AG10803 (cell line): Measurements from ENCODE around the gene ZNF142.

Experiments used
- DNase-seq: peaks from one replicate; pipeline ENCODE4 v3.0.0; 2010; ENCODE audit warnings: low read depth
- H3K4me3 ChIP-seq: 2 replicates; pipeline ENCODE4 v1.5.1; 2011; ENCODE audit warnings: mild to moderate bottlenecking, low read length, control low read depth
- CTCF ChIP-seq: conservative IDR thresholded peaks from 2 replicates; pipeline ENCODE4 v1.5.1; 2011; ENCODE audit warnings: mild to moderate bottlenecking, low read length, control low read depth, inconsistent platforms

ZNF142 gene

GRCh38 chr2:218659258-218659987 is at the start of gene ZNF142, which contains the start of gene BCS1L:
Gene ZNF142, minus strand, starts transcription at chr2:218659623. Its CDS starts 3,194 bp downstream, at chr2:218656429.
Gene BCS1L, plus strand, starts transcription at chr2:218659683. Its CDS starts 1,305 bp downstream, at chr2:218660988.
- H3K4me3 ChIP-seq: peak within 1 kb of the TSS; percentile 89
- peak; percentile 72 for DNase-seq
- TF ChIP-seq CTCF: no peak

DNA sequence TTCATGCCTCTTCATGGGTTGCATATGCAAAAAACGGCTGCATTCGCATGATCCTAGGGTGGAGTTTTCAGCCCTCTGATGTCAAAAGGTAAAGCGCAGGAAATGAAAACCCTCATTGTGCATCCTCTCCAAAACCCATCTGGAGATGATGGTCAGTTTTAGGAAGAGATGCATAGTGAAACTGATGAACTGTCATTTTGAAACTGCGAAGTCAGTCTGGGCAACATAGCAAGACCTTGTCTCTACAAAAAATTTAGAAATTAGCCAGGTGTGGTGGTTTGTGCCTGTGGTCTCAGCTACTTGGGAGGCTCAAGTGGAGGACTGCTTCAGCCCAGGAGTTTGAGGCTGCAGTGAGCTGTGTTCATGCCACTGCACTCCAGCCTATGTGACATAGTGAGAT is 48.7 kb upstream of the ZNF142 start:
- no peak for TF ChIP-seq CTCF
- DNase-seq: no peak
- H3K4me3 ChIP-seq: no peak overlapping the region

- H3K4me3 ChIP-seq: no peak overlapping the region
- DNase-seq: no peak
- no peak for TF ChIP-seq CTCF
Observed at GRCh38 chr2:218703341-218703740, 43.9 kb upstream of the ZNF142 start.

DNA sequence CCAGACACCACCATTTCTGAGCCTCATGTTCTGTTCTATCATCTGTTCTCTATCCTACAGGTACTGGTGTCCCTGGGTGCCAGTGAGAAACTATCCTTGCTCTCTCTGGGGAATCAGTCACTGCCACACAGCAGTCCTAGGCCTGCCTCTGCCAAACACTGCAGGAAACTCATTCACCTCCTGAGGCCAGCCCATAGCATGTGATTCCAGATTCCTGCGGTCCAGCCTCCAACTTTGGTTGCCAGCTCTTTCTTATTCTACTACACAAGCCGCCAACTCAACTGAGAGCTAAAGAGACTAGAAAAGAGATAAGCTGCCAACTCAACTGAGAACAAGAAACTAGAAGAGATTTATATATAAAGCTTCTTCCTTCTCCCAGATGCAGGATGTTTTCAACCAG is 42.4 kb upstream of the ZNF142 start:
- H3K4me3 ChIP-seq: no peak overlapping the region
- no peak for DNase-seq
- TF ChIP-seq CTCF: no peak

GRCh38 chr2:218698885-218699284 is 39.5 kb upstream of the ZNF142 start:
- H3K4me3 ChIP-seq: no peak overlapping the region
- TF ChIP-seq CTCF: no peak
- no peak for DNase-seq

DNA sequence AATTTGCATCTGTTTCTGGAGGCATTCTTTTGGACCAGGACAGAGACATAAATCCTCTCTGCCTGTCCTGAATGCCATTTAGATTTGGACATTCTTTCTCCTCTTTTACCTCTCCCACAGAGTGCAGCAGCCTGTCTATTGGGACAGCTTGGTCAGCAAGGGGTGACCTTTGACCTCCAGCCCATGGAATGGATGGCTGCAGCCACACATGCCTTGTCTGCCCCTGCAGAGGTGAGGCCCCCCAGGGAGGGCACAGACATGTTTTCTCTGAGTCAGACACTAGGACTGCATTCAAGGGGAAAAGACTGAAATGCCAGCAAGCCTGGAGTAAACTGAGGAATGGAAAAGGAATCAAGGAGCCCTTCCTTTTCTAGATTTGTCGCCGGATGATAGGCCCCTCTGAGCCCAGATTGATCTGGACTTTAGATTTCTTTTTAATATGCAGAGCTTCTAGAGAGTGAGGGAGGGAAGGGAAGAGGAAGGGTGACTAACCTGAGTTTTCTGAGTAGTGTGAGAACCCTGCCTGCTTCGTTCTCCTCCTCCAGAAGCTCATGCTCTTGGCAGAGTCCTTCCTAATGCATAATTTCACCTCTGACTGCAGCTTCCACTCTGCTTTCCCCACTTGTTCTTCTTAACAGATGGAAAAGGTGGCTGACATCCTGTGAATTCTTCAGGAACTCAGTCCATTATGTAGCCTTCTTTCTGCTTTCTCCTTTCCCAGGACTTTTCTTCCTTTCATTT is 35.2 kb upstream of the ZNF142 start:
- no peak for DNase-seq

More for the DNA sequence above, 35.2 kb upstream of the ZNF142 start:
- H3K4me3 ChIP-seq: no peak overlapping the region
- no peak for TF ChIP-seq CTCF
